H9 (cell line): ENCODE measurements around the gene ARHGAP45. TPM values are rescaled to one million over a fixed set of nuclear protein-coding genes. Genes with fewer than 3 reads are reported as not detected.

Experiments
- DNase-seq: peaks from one replicate; pipeline ENCODE4 v3.0.0-alpha.2; 2017
- H2AFZ ChIP-seq: one replicate; pipeline ENCODE4 v1.6.1; 2013; ENCODE audit warnings: mild to moderate bottlenecking, low read length, control low read depth, moderate library complexity
- H2AK5ac ChIP-seq: 2 replicates; pipeline ENCODE4 v1.6.1; 2013; ENCODE audit warnings: low read length, control low read depth, mixed read lengths; ENCODE audit not compliant: insufficient read length
- H2BK120ac ChIP-seq: one replicate; pipeline ENCODE4 v1.6.1; 2013; ENCODE audit warnings: low read depth, mild to moderate bottlenecking, low read length, control low read depth, inconsistent platforms; ENCODE audit not compliant: poor library complexity, severe bottlenecking
- H2BK12ac ChIP-seq: 2 replicates; pipeline ENCODE4 v1.6.1; 2013; ENCODE audit warnings: low read length, control low read depth, mixed read lengths, low read depth; ENCODE audit not compliant: insufficient read length
- H2BK15ac ChIP-seq: 2 replicates; pipeline ENCODE4 v1.6.1; 2013; ENCODE audit warnings: low read depth, low read length, control low read depth
- H2BK20ac ChIP-seq: one replicate; pipeline ENCODE4 v1.6.1; 2013; ENCODE audit warnings: low read depth, mild to moderate bottlenecking, low read length, control low read depth, inconsistent platforms; ENCODE audit not compliant: poor library complexity, severe bottlenecking
- H2BK5ac ChIP-seq: 2 replicates; pipeline ENCODE4 v1.6.1; 2013; ENCODE audit warnings: low read length, control low read depth, mixed read lengths; ENCODE audit not compliant: insufficient read length
- H3K14ac ChIP-seq: 2 replicates; pipeline ENCODE4 v1.6.1; 2013; ENCODE audit warnings: low read length, control low read depth; ENCODE audit not compliant: insufficient read depth
- H3K18ac ChIP-seq: 2 replicates; pipeline ENCODE4 v1.6.1; 2013; ENCODE audit warnings: low read depth, mild to moderate bottlenecking, mixed read lengths, low read length, control low read depth; ENCODE audit not compliant: insufficient read length
- H3K23ac ChIP-seq: 2 replicates; pipeline ENCODE4 v1.6.1; 2013; ENCODE audit warnings: low read length, control low read depth, mixed read lengths, low read depth; ENCODE audit not compliant: insufficient read length
- H3K23me2 ChIP-seq: 2 replicates; pipeline ENCODE4 v1.6.1; 2013; ENCODE audit warnings: low read depth, mild to moderate bottlenecking, mixed read lengths, low read length, control low read depth; ENCODE audit not compliant: insufficient read length, poor library complexity, severe bottlenecking
- H3K27ac ChIP-seq: 2 replicates; pipeline ENCODE4 v1.5.1; 2013; ENCODE audit warnings: low read length, control low read depth, mixed read lengths, low read depth; ENCODE audit not compliant: insufficient read length
- H3K27me3 ChIP-seq: 2 replicates; pipeline ENCODE4 v1.6.1; 2013; ENCODE audit warnings: low read length, control low read depth, inconsistent platforms; ENCODE audit not compliant: insufficient read depth
- H3K4ac ChIP-seq: 2 replicates; pipeline ENCODE4 v1.6.1; 2013; ENCODE audit warnings: low read depth, mild to moderate bottlenecking, control low read depth, inconsistent platforms, low read length, moderate library complexity
- H3K4me1 ChIP-seq: 2 replicates; pipeline ENCODE4 v1.6.1; 2013; ENCODE audit warnings: low read length, control low read depth, inconsistent platforms; ENCODE audit not compliant: insufficient read depth
- H3K4me2 ChIP-seq: 2 replicates; pipeline ENCODE4 v1.6.1; 2013; ENCODE audit warnings: low read length, control low read depth, mixed read lengths; ENCODE audit not compliant: insufficient read length, insufficient read depth
- H3K56ac ChIP-seq: 2 replicates; pipeline ENCODE4 v1.6.1; 2013; ENCODE audit warnings: low read depth, mild to moderate bottlenecking, mixed read lengths, low read length, control low read depth; ENCODE audit not compliant: insufficient read length
- H3K79me1 ChIP-seq: 2 replicates; pipeline ENCODE4 v1.6.1; 2013; ENCODE audit warnings: low read depth, mild to moderate bottlenecking, moderate library complexity, low read length, control low read depth, inconsistent platforms; ENCODE audit not compliant: insufficient read depth, poor library complexity, severe bottlenecking
- H3K79me2 ChIP-seq: 2 replicates; pipeline ENCODE4 v1.6.1; 2013; ENCODE audit warnings: low read length, control low read depth, inconsistent platforms; ENCODE audit not compliant: insufficient read depth
- H3K9ac ChIP-seq: 2 replicates; pipeline ENCODE4 v1.6.1; 2013; ENCODE audit warnings: low read length, control low read depth, mixed read lengths; ENCODE audit not compliant: insufficient read length; ENCODE audit errors: extremely low read depth
- H3K9me3 ChIP-seq: one replicate; pipeline ENCODE4 v1.6.1; 2013; ENCODE audit warnings: low read depth, low read length, inconsistent platforms; ENCODE audit not compliant: control insufficient read depth
- H3T11ph ChIP-seq: one replicate; pipeline ENCODE4 v1.6.1; 2013; ENCODE audit warnings: mild to moderate bottlenecking, low read length, control low read depth, inconsistent platforms
- H4K20me1 ChIP-seq: one replicate; pipeline ENCODE4 v1.6.1; 2013; ENCODE audit not compliant: control insufficient read depth, insufficient read length, insufficient read depth
- H4K5ac ChIP-seq: 2 replicates; pipeline ENCODE4 v1.6.1; 2013; ENCODE audit warnings: low read depth, mild to moderate bottlenecking, mixed read lengths, low read length, control low read depth; ENCODE audit not compliant: insufficient read length
- H4K8ac ChIP-seq: replicated peaks from 2 replicates; pipeline ENCODE4 v1.6.1; 2013; ENCODE audit warnings: low read length, control low read depth, mixed read lengths, low read depth; ENCODE audit not compliant: insufficient read length
- H4K91ac ChIP-seq: 2 replicates; pipeline ENCODE4 v1.6.1; 2013; ENCODE audit warnings: low read depth, mild to moderate bottlenecking, moderate library complexity, mixed read lengths, low read length, control low read depth; ENCODE audit not compliant: insufficient read length
- H3K27ac Mint-ChIP-seq, 3 experiments: 2 replicates in 2 of 3; 3 replicates in 1 of 3; pipeline ENCODE4 v1.8.0; 2020 to 2021; ENCODE audit warnings: mixed read lengths in 3 of 3, mild to moderate bottlenecking in 1 of 3, moderate library complexity in 1 of 3
- H3K27me3 Mint-ChIP-seq: 2 replicates; pipeline ENCODE4 v1.8.0; 2021; ENCODE audit warnings: low read depth, mild to moderate bottlenecking, moderate library complexity, mixed read lengths
- H3K36me3 Mint-ChIP-seq, 3 experiments: 2 replicates in 2 of 3; 3 replicates in 1 of 3; pipeline ENCODE4 v1.8.0; 2020 to 2021; ENCODE audit warnings: low read depth in 3 of 3, mixed read lengths in 3 of 3; ENCODE audit not compliant: insufficient read depth in 1 of 3
- H3K4me1 Mint-ChIP-seq, 2 experiments: 2 replicates each; pipeline ENCODE4 v1.8.0; 2020; ENCODE audit warnings: mixed read lengths in 2 of 2
- H3K4me3 Mint-ChIP-seq, 2 experiments: 2 replicates in 1 of 2; 3 replicates in 1 of 2; pipeline ENCODE4 v1.8.0; 2020 to 2021; ENCODE audit warnings: mild to moderate bottlenecking in 2 of 2, mixed read lengths in 2 of 2, moderate library complexity in 1 of 2
- H3K9me3 Mint-ChIP-seq, 2 experiments: 2 replicates in 1 of 2; 3 replicates in 1 of 2; pipeline ENCODE4 v1.8.0; 2020; ENCODE audit warnings: mild to moderate bottlenecking in 2 of 2, mixed read lengths in 2 of 2, moderate library complexity in 1 of 2
- whole genome bisulfite sequencing: extraction: QIAGEN DNeasy Blood & Tissue Kit; methylation state at CpG from one replicate; pipeline ENCODE4 v1.1.7; 2013; ENCODE audit warnings: missing lambda C conversion rate, low lambda C conversion rate, mixed read lengths; ENCODE audit not compliant: insufficient read length; ENCODE audit errors: extremely low coverage; 5-methylcytosine and 5-hydroxymethylcytosine counted together
- total RNA-seq: library from RNA; stranded (reverse); gene quantifications from 2 replicates; pipeline ENCODE4 v1.2.1, GENCODE V29; 2021
- TF ChIP-seq, protein P1 (sequence below): fragments of 200-600 bp; sonication (generic); conservative IDR thresholded peaks from 3 replicates; pipeline ENCODE4 v1.8.0; 2021; ENCODE audit warnings: antibody characterized with exemption, mild to moderate bottlenecking

The ARHGAP45 gene
- total RNA-seq, 1 experiment from 2014 or later: 39.8 TPM

DNA sequence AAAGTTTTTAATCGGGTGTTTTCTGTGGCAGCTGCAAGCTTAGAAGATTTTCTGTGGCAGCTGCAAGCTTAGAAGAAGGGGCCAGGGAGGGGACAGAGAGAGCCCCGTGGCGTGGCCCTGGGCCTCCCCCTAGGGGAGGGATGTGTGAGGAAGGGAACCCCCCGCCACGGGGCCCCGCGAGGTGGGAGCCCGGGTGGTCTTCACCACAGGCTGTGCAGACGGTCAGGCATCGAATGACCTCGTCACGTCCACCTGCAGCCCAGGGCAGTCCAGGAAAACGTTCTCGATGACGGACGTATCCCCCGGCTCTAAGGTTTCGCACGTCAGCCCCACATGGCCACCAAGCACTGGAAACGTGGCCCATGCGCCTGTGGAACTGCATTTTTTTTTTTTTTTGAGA, 19.6 kb downstream of the ARHGAP45 start:
- Histone ChIP-seq H3K4me2 (no peak overlapping the region), H3K23ac (no peak overlapping the region), H3K79me2 (no peaks in the 10 kb centered on the region), H4K91ac (no peak overlapping the region), H3K23me2 (no peaks in the 10 kb centered on the region), H3K27ac (no peak overlapping the region), H4K20me1 (no peaks in the 10 kb centered on the region), H2BK12ac (no peak overlapping the region), H3K4ac (no peak overlapping the region), H4K5ac (no peak overlapping the region), H3K9ac (no peak overlapping the region), H2BK120ac (no peak overlapping the region), H2AK5ac (no peak overlapping the region), H2BK5ac (no peak overlapping the region), H3K79me1 (no peaks in the 10 kb centered on the region), H3T11ph (no peak overlapping the region), H3K4me1 (no peaks in the 10 kb centered on the region), H3K18ac (no peak overlapping the region), H3K56ac (no peak overlapping the region), H3K9me3 (no peaks in the 10 kb centered on the region), H3K27me3 (no peaks in the 10 kb centered on the region), H4K8ac (no peak overlapping the region), H2AFZ (no peak overlapping the region), H2BK15ac (no peak overlapping the region), H2BK20ac (no peak overlapping the region), H3K14ac (no peak overlapping the region)
- no peaks in the 10 kb centered on the region; the same call in 1 of the 2 replicates for H3K27me3 Mint-ChIP-seq
- no CpG with 5 or more reads among the region's 21 CpGs for WGBS
- DNase-seq: no peak
- H3K27ac Mint-ChIP-seq: no peak overlapping the region
- no peak overlapping the region for H3K4me3 Mint-ChIP-seq
- no peaks in the 10 kb centered on the region for H3K9me3 Mint-ChIP-seq
- H3K4me1 Mint-ChIP-seq: peaks cover 2 to 3% of the 10 kb centered on the region in 2 experiments; a peak in 2 of 4 replicates
- H3K36me3 Mint-ChIP-seq: peaks cover 17 to 41% (median 38%) of the 10 kb centered on the region in 3 experiments; a peak in 6 of 7 replicates
- TF ChIP-seq, protein P1, sequence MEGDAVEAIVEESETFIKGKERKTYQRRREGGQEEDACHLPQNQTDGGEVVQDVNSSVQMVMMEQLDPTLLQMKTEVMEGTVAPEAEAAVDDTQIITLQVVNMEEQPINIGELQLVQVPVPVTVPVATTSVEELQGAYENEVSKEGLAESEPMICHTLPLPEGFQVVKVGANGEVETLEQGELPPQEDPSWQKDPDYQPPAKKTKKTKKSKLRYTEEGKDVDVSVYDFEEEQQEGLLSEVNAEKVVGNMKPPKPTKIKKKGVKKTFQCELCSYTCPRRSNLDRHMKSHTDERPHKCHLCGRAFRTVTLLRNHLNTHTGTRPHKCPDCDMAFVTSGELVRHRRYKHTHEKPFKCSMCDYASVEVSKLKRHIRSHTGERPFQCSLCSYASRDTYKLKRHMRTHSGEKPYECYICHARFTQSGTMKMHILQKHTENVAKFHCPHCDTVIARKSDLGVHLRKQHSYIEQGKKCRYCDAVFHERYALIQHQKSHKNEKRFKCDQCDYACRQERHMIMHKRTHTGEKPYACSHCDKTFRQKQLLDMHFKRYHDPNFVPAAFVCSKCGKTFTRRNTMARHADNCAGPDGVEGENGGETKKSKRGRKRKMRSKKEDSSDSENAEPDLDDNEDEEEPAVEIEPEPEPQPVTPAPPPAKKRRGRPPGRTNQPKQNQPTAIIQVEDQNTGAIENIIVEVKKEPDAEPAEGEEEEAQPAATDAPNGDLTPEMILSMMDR: no peak
